Prostate gland (tissue), 1 donor: ENCODE measurements around the gene PARVB.

Experiments used
- POLR2A ChIP-seq: fragments of 450-650 bp; IDR thresholded peaks from one replicate; pipeline ENCODE4 v1.6.1; 2016; ENCODE audit warnings: antibody characterized with exemption, mild to moderate bottlenecking
- POLR2AphosphoS5 ChIP-seq: sonication (generic); formaldehyde crosslinking; IDR thresholded peaks from one replicate; pipeline ENCODE4 v1.6.1; 2017; ENCODE audit warnings: antibody characterized with exemption

- TF ChIP-seq POLR2AphosphoS5 (no peak), POLR2A (no peak)
Measured at GRCh38 chr22:44082801-44083200, 58.7 kb downstream of the PARVB start.
